MCF 10A (cell line): ENCODE results near the gene NTRK2. TPM values are rescaled to one million over a fixed set of nuclear protein-coding genes. Genes with fewer than 3 reads are reported as not detected.

ENCODE experiments used
- BruUV-seq: library from RNA; stranded (reverse); fragments of 400-500 nt; replicated peaks from 2 replicates; lab custom pipeline; 2021; lab: Mats Ljungman, UMichigan
- CTCF ChIA-PET: fragments of 300-600 bp; sonication (Branson Sonifier 250); formaldehyde crosslinking; extraction: SDS; loops from one replicate; lab custom pipeline; 2021; ENCODE audit warnings: antibody characterized with exemption, inconsistent platforms; lab: Yijun Ruan, JAX
- POLR2A ChIA-PET: fragments of 300-600, 350-650 bp; sonication (Branson Sonifier 250); formaldehyde crosslinking; extraction: SDS; loops from one replicate; lab custom pipeline; 2020; ENCODE audit warnings: antibody characterized with exemption, inconsistent platforms; lab: Yijun Ruan, JAX
- DNase-seq: peaks from one replicate; pipeline ENCODE4 v3.0.0-alpha.2; 2018; ENCODE audit not compliant: unreplicated experiment
- H3K27ac Mint-ChIP-seq: one replicate; pipeline ENCODE4 v1.8.0; 2022; ENCODE audit warnings: mild to moderate bottlenecking, low read depth, mixed read lengths; ENCODE audit not compliant: unreplicated experiment
- H3K27me3 Mint-ChIP-seq: one replicate; pipeline ENCODE4 v1.8.0; 2022; ENCODE audit warnings: mixed read lengths; ENCODE audit not compliant: insufficient read depth, unreplicated experiment
- H3K36me3 Mint-ChIP-seq: one replicate; pipeline ENCODE4 v1.8.0; 2022; ENCODE audit warnings: mild to moderate bottlenecking, moderate library complexity, mixed read lengths; ENCODE audit not compliant: insufficient read depth, unreplicated experiment
- H3K4me1 Mint-ChIP-seq: one replicate; pipeline ENCODE4 v1.8.0; 2022; ENCODE audit warnings: mixed read lengths; ENCODE audit not compliant: insufficient read depth, unreplicated experiment
- H3K4me3 Mint-ChIP-seq: one replicate; pipeline ENCODE4 v1.8.0; 2022; ENCODE audit warnings: mild to moderate bottlenecking, moderate library complexity, mixed read lengths; ENCODE audit not compliant: unreplicated experiment
- H3K9me3 Mint-ChIP-seq: one replicate; pipeline ENCODE4 v1.8.0; 2022; ENCODE audit warnings: mixed read lengths; ENCODE audit not compliant: unreplicated experiment
- intact Hi-C: fragments of 100-400 bp; cut with micrococcal nuclease; formaldehyde crosslinking; loops from 2 replicates; pipeline ENCODE4 v1.14.1; 2022
- total RNA-seq: library from RNA; stranded (reverse); gene quantifications from 2 replicates; pipeline ENCODE4 v1.2.3, GENCODE V29; 2022
- TF ChIP-seq, protein P1 (sequence below): fragments of 200-600 bp; IDR thresholded peaks from one replicate; pipeline ENCODE4 v1.8.0; 2022; ENCODE audit warnings: antibody characterized with exemption, mild to moderate bottlenecking; ENCODE audit not compliant: unreplicated experiment

Gene NTRK2
- total RNA-seq, 1 experiment from 2014 or later, result not detected

- H3K27ac Mint-ChIP-seq, result no peak overlapping the region
- DNase-seq, result no peak
- intact Hi-C loops, result no loop called here
- H3K27me3 Mint-ChIP-seq, result peaks cover 19% of the 10 kb centered on the region
- CTCF ChIA-PET, result interaction anchor here (0.6 to 1.4 kb wide), 4 partner anchors 13 to 125 kb away, joined by 3 to 4 read pairs (median 4); no protein-coding TSS in a partner anchor
- no peaks in the 10 kb centered on the region for H3K36me3 Mint-ChIP-seq
- POLR2A ChIA-PET, result interaction anchor here (0.6 to 1.2 kb wide), 3 partner anchors 11 to 1075 kb away, joined by 3 to 4 read pairs (median 3); no protein-coding TSS in a partner anchor
- peaks cover 10% of the 10 kb centered on the region for H3K4me1 Mint-ChIP-seq
- no peak overlapping the region for H3K4me3 Mint-ChIP-seq
- peaks cover 7% of the 10 kb centered on the region for H3K9me3 Mint-ChIP-seq
- TF ChIP-seq, protein P1, sequence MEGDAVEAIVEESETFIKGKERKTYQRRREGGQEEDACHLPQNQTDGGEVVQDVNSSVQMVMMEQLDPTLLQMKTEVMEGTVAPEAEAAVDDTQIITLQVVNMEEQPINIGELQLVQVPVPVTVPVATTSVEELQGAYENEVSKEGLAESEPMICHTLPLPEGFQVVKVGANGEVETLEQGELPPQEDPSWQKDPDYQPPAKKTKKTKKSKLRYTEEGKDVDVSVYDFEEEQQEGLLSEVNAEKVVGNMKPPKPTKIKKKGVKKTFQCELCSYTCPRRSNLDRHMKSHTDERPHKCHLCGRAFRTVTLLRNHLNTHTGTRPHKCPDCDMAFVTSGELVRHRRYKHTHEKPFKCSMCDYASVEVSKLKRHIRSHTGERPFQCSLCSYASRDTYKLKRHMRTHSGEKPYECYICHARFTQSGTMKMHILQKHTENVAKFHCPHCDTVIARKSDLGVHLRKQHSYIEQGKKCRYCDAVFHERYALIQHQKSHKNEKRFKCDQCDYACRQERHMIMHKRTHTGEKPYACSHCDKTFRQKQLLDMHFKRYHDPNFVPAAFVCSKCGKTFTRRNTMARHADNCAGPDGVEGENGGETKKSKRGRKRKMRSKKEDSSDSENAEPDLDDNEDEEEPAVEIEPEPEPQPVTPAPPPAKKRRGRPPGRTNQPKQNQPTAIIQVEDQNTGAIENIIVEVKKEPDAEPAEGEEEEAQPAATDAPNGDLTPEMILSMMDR, result no peak
- no TSS peak for BruUV-seq
These were observed 154.1 kb downstream of the NTRK2 start for GRCh38 chr9:84823421-84824271.

- Mint-ChIP-seq H3K4me3 (no peak overlapping the region), H3K4me1 (peaks cover 10% of the 10 kb centered on the region), H3K9me3 (peaks cover 7% of the 10 kb centered on the region), H3K36me3 (no peaks in the 10 kb centered on the region), H3K27ac (no peak overlapping the region), H3K27me3 (peaks cover 6% of the 10 kb centered on the region)
- BruUV-seq, result no TSS peak
- POLR2A ChIA-PET, result interaction anchor here (1.2 kb wide), 1 partner anchor 95 kb away, joined by 3 read pairs; no protein-coding TSS in a partner anchor
- CTCF ChIA-PET, result interaction anchor here (0.7 to 1.0 kb wide), 3 partner anchors 13 to 369 kb away, joined by 3 read pairs; no protein-coding TSS in a partner anchor
- DNase-seq, result no peak
- intact Hi-C loops, result no loop called here
- TF ChIP-seq, protein P1, result no peak
These were observed 157.8 kb downstream of the NTRK2 start for GRCh38 chr9:84827216-84827765.

DNA sequence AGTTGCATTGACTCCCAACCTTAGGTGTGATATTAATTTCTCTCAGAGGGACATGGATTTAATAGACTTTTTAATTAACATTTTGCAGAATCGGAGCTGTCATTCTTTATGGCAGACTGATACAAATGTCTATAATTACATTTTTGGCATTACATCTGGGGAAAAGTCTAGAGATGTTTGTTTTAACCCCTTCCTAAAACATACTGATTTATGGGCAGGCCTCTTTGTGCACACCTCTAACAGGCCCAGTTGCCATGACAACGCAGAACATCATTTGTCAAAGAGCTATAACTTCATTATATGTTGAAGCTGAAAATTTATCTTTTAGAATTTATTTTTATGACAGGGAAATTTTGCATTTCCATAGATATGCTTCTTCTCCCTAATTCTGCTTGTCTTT lies 158.5 kb downstream of the NTRK2 start:
- ChIA-PET CTCF (interaction anchor here (0.7 to 1.0 kb wide), 3 partner anchors 13 to 368 kb away, joined by 3 read pairs; no protein-coding TSS in a partner anchor), POLR2A (interaction anchor here (0.6 to 1.2 kb wide), 2 partner anchors 94 to 99 kb away, joined by 3 read pairs; no protein-coding TSS in a partner anchor)
- no TSS peak for BruUV-seq
- TF ChIP-seq, protein P1, result no peak
- DNase-seq, result no peak
- Mint-ChIP-seq H3K9me3 (peaks cover 7% of the 10 kb centered on the region), H3K36me3 (no peaks in the 10 kb centered on the region), H3K27ac (no peak overlapping the region), H3K4me3 (no peak overlapping the region), H3K4me1 (peaks cover 10% of the 10 kb centered on the region), H3K27me3 (no peaks in the 10 kb centered on the region)
- intact Hi-C loops, result no loop called here

DNA sequence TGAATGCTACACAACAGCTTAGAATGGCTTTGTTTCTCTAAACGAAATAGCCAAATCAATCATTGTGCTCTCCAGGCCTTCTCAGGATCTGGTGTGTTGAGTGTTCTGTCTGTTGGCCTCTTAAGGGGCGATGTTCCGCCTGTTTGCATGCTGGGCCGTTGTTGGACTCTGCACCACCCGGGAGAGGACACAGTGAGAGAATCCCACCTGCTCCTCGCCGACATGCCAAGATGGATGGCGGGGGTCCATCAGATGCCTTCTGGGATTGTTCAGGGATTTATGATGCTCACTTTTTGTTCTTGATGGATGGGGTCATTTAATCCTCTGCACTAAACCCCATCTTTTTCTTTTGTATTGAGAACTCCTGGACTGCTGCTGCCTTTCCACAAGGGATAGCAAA lies 159.9 kb downstream of the NTRK2 start:
- Mint-ChIP-seq H3K27ac (no peak overlapping the region), H3K4me1 (no peaks in the 10 kb centered on the region), H3K4me3 (no peak overlapping the region), H3K36me3 (no peaks in the 10 kb centered on the region), H3K27me3 (no peaks in the 10 kb centered on the region), H3K9me3 (peaks cover 7% of the 10 kb centered on the region)
- intact Hi-C loops, result no loop called here
- TF ChIP-seq, protein P1, result no peak
- ChIA-PET POLR2A (no interaction called here), CTCF (interaction anchor here (0.6 to 1.3 kb wide), 3 partner anchors 21 to 460 kb away, joined by 3 read pairs; no protein-coding TSS in a partner anchor)
- DNase-seq, result no peak
- no TSS peak for BruUV-seq
